ENCODE results near the gene MYH15.

Gene MYH15

DNA sequence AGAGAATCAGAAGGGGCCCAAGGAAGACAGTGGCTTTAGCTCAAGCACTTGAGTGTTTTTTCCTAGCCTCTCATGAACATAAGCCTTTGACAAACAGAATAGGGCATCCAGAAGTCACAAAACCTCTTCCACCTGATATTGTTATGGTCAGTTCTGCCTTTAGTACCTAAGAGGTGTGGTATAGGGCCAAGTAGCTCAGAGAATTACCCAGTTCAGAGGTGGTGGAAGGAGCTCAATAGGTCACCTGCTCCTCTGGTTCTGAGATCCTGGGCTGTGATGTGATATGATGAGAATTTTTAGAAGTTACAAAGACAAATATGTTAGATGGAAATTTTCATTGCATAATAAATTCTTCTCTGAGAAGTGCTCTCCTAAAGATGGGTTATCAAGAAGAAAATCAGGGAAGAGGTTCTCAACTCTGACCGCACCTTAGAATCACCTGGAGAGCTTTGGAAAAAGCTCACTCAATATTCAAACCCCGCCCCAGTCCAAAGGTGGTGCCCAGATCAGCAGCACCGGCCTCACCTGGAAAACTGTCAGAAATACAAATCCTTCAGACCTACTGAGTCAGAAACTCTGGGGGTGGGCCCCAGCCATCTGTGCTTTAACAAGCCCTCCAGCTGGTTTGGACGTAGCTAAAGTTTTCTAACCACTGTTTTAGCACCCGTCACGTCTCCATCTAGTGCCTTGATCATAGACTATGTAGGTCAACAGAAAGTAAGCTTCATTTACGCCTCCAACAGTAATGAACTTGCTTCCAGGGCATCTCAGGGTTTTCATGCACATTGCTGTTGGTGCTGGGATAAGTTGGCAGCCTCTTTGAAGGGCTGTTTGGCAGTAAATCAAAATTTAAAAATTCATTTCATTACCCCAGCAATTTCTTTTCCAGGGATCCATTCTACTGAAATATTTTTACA is 101.3 kb downstream of the MYH15 start:
- TF ChIP-seq, protein P1, sequence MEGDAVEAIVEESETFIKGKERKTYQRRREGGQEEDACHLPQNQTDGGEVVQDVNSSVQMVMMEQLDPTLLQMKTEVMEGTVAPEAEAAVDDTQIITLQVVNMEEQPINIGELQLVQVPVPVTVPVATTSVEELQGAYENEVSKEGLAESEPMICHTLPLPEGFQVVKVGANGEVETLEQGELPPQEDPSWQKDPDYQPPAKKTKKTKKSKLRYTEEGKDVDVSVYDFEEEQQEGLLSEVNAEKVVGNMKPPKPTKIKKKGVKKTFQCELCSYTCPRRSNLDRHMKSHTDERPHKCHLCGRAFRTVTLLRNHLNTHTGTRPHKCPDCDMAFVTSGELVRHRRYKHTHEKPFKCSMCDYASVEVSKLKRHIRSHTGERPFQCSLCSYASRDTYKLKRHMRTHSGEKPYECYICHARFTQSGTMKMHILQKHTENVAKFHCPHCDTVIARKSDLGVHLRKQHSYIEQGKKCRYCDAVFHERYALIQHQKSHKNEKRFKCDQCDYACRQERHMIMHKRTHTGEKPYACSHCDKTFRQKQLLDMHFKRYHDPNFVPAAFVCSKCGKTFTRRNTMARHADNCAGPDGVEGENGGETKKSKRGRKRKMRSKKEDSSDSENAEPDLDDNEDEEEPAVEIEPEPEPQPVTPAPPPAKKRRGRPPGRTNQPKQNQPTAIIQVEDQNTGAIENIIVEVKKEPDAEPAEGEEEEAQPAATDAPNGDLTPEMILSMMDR (conservative IDR thresholded peaks at IDR 0.05): no peak
- peak overlapping the region; percentile 88 for H3K27ac ChIP-seq

DNA sequence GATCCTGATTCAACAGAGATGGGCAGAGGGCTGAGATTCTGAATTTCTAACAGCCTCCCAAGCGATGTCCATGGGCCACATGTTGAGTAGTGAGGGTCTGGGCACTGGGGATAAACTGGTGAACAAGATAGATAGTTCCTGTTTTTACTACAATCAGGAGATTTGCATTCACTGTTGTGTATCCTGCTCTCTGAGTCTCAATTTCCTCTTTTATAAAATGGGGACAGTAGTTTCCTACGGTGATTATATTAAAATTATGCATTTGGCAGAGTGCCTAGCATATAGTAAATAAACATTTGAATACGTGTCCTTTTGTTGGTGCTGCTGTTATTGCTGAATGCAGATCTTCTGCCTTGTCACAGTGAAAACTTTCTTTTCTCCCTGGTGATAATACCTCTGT is 102.5 kb downstream of the MYH15 start:
- H3K27ac ChIP-seq: peak overlapping the region; percentile 88
- TF ChIP-seq, protein P1 (conservative IDR thresholded peaks at IDR 0.05): no peak

DNA sequence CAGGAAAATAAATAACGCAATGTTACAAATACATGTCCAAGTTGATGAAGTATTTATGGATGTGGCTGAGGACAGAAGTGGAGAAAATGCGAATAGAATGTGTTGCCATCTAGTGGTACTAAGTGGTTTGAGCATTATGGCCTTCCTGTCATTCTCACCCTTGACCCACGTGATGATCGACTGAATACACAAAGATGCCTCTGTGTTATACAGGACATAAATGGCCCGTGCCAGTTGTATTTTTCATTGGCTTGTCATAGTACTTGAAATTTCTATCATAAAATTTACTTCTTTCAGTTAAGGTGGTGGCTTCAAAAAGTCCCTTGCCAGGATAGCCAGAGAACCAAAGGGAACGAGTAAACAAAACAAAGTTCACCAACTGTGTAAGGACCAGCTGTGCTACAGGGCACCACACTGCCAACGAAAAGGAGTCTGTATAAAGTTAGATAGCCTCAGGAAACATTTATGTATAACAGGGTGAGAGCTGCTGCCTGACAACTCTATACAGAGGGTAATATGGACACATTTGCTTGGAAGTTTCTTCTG is 103.7 kb downstream of the MYH15 start:
- TF ChIP-seq, protein P1 (conservative IDR thresholded peaks at IDR 0.05): peak; percentile 86

DNA sequence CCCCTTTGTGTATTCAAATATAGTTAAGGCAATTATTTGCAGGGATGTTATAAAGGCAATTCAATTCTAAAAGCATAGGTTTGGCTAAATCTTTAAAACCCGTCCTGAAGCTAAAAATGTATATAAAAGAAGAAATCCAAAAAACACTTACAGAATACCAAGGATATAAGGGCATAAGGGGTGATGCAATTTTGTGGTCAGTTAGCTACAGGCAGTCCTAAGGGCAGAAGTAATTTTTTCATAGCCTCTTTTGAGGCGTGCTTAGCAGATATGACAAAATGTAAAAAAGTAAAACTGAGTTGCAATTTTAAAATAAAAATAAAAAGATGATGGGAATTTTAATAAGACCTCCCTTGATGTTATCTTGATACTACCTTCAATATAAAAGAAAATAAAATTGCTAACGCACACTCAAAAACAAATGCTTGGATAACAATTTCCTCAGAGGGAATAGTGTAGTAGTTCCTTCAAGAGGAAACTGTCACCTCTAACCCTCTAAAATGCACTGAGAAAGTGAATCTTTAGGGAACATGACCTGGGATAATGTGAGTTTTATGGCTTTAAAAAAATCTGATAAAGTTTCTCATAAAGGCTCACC is 104.2 kb downstream of the MYH15 start:
- TF ChIP-seq, protein P1 (conservative IDR thresholded peaks at IDR 0.05): no peak
- H3K27ac ChIP-seq: peak overlapping the region; percentile 88

More for the DNA sequence above, 103.7 kb downstream of the MYH15 start:
- H3K27ac ChIP-seq: peak overlapping the region; percentile 88

DNA sequence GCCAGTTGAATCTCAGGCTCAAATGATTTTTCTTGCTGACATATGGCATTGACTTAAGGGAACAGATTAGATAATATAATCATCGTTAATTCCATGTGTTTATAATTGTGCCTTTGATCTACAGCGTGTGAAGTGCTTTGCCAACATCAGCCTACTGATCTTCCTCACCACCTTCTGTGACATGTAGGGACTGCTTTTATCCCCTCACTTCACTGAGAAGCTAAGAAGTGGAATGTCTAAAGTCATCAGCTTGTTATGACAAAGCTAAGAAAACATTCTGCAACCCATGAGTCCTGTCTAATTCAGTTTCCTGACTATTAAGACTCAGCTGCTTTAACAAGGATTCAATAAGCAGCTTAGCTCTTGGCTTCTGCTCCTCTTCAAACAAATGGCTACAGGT is 106.0 kb downstream of the MYH15 start:
- TF ChIP-seq, protein P1 (conservative IDR thresholded peaks at IDR 0.05): no peak
- H3K27ac ChIP-seq: peak overlapping the region; percentile 88

DNA sequence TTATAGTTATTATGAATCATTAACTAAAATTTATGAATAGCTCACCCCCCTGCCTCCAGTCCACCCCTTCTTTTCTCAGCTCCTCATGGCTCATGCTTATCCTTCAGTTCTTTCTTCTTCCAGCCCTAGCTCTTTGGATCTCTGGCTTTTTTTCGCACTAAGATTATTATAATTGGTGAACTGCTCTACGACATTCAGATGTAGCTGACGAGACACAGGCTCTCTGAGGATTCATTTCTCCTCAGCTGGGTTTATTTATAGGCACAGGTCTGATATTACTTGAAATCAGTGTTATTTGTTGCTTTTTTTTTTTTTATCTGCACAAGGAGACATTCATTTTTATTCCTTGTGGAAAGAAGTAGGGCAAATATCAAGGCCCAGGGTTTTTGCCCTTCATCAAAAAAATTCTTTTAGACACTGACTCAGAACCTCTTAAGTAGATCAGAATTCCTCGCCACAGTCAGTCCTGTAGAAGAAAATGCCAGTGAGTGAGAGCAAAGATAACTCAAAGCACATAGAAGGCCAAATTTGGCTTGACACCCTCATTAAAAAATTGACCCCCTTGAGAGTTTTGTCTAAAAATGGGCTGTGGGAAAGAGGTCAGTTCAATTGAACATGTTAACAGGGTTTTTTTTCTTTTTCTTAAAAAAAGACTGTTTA is 106.6 kb downstream of the MYH15 start:
- peak overlapping the region; percentile 88 for H3K27ac ChIP-seq
- TF ChIP-seq, protein P1 (conservative IDR thresholded peaks at IDR 0.05): no peak

DNA sequence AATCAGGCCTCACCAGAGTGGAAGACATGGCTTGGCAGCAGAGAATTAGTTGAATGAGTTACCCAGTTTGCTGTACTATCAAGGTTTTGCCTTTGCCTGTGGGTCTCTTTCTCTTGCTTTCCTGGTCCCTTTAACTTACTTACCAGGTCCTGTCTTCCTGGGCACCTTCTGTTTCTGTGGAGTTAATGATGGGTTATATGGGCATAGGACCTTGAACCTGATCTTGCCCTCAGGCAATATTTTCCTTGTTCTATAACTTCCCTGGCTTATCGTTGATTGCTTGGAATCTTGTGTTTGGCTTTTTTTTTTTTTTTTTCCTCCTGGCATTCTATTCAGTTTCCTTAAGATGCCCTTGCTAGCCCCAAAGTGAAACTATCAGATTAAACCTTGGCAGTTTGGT is 107.2 kb downstream of the MYH15 start:
- TF ChIP-seq, protein P1 (conservative IDR thresholded peaks at IDR 0.05): no peak
- H3K27ac ChIP-seq: peak overlapping the region; percentile 88
